ENCODE data around the gene FNTB.

GRCh38 chr14:64945431-64946178 is 41.1 kb upstream of the FNTB start:
- no peak for TF ChIP-seq NFIC (IDR thresholded peaks at IDR 0.05)
- no peak for TF ChIP-seq REST (IDR thresholded peaks at IDR 0.05; ENCODE audit: low read depth)
- no peak for TF ChIP-seq CREB1 (IDR thresholded peaks at IDR 0.05; ENCODE audit: low read depth)
- TF ChIP-seq YY1 (IDR thresholded peaks at IDR 0.05; ENCODE audit: low read depth): no peak
- TF ChIP-seq EP300 (IDR thresholded peaks at IDR 0.05; ENCODE audit: borderline replicate concordance): no peak
- no peak for TF ChIP-seq TAF1 (IDR thresholded peaks at IDR 0.05; ENCODE audit: low read depth)
- no peak for TF ChIP-seq TCF12 (IDR thresholded peaks at IDR 0.05; ENCODE audit: low read depth)
- no peak for TF ChIP-seq EGR1 (IDR thresholded peaks at IDR 0.05)
- TF ChIP-seq RAD21 (IDR thresholded peaks at IDR 0.05; ENCODE audit: low read depth): no peak
- TF ChIP-seq MAX (IDR thresholded peaks at IDR 0.05): no peak
- no peak for TF ChIP-seq TEAD4 (IDR thresholded peaks at IDR 0.05)
- no peak for TF ChIP-seq ZBTB7A (IDR thresholded peaks at IDR 0.05; ENCODE audit: low read depth)
- no peak for TF ChIP-seq FOXM1 (IDR thresholded peaks at IDR 0.05; ENCODE audit: borderline replicate concordance, low read depth)
